Mesenchymal stem cell (in vitro differentiated cells and primary cell): Measurements from ENCODE around the gene PRKD2.

Experiments
- DNase-seq: peaks from one replicate; pipeline ENCODE4 v3.0.0-alpha.2; 2013
- H2AFZ ChIP-seq: one replicate; pipeline ENCODE4 v1.6.1; 2013; ENCODE audit warnings: low read depth, mild to moderate bottlenecking, control low read depth, inconsistent platforms, low read length, moderate library complexity
- H2AK5ac ChIP-seq: 2 replicates; pipeline ENCODE4 v1.6.1; 2013; ENCODE audit warnings: low read length, moderate library complexity, mild to moderate bottlenecking, inconsistent platforms; ENCODE audit not compliant: severe bottlenecking
- H2BK120ac ChIP-seq: one replicate; pipeline ENCODE4 v1.6.1; 2013; ENCODE audit warnings: low read depth, mild to moderate bottlenecking, inconsistent platforms, low read length, moderate library complexity
- H2BK12ac ChIP-seq, 2 experiments: one replicate each; pipeline ENCODE4 v1.6.1; 2013; ENCODE audit warnings: inconsistent platforms in 2 of 2, low read length in 2 of 2, mild to moderate bottlenecking in 2 of 2, moderate library complexity in 2 of 2, control low read depth in 1 of 2
- H2BK15ac ChIP-seq: one replicate; pipeline ENCODE4 v1.6.1; 2013; ENCODE audit warnings: mild to moderate bottlenecking, low read depth, inconsistent platforms; ENCODE audit not compliant: poor library complexity, severe bottlenecking
- H2BK5ac ChIP-seq: 2 replicates; pipeline ENCODE4 v1.6.1; 2013; ENCODE audit warnings: low read depth, mild to moderate bottlenecking, low read length, control low read depth, inconsistent platforms; ENCODE audit not compliant: poor library complexity, severe bottlenecking
- H3K14ac ChIP-seq, 2 experiments: one replicate each; pipeline ENCODE4 v1.6.1; 2013; ENCODE audit warnings: inconsistent platforms in 2 of 2, low read length in 2 of 2, control low read depth in 1 of 2, mild to moderate bottlenecking in 1 of 2, moderate library complexity in 1 of 2
- H3K18ac ChIP-seq, 2 experiments: one replicate each; pipeline ENCODE4 v1.6.1; 2013; ENCODE audit warnings: inconsistent platforms in 2 of 2, low read length in 2 of 2, control low read depth in 1 of 2, low read depth in 1 of 2, mild to moderate bottlenecking in 1 of 2
- H3K23ac ChIP-seq, 2 experiments: one replicate each; pipeline ENCODE4 v1.6.1; 2013; ENCODE audit warnings: inconsistent platforms in 2 of 2, low read length in 2 of 2, mild to moderate bottlenecking in 2 of 2, moderate library complexity in 2 of 2, control low read depth in 1 of 2
- H3K27ac ChIP-seq: 2 replicates; pipeline ENCODE4 v1.5.1; 2013; ENCODE audit warnings: mild to moderate bottlenecking, moderate library complexity, low read length, control low read depth, inconsistent platforms; ENCODE audit not compliant: poor library complexity, severe bottlenecking
- H3K27me3 ChIP-seq, 2 experiments: 2 replicates each; pipeline versions ENCODE4 v1.6.1 to v1.7.0; 2013; ENCODE audit warnings: low read length in 2 of 2, mild to moderate bottlenecking in 2 of 2, moderate library complexity in 2 of 2, control low read depth in 1 of 2, inconsistent platforms in 1 of 2; ENCODE audit not compliant: control insufficient read depth in 1 of 2, insufficient read depth in 1 of 2
- H3K36me3 ChIP-seq, 2 experiments: 2 replicates each; pipeline versions ENCODE4 v1.6.1 to v1.7.0; 2013; ENCODE audit warnings: low read length in 2 of 2, control low read depth in 1 of 2, inconsistent platforms in 1 of 2, low read depth in 1 of 2, mild to moderate bottlenecking in 1 of 2; ENCODE audit not compliant: insufficient read depth in 2 of 2, control insufficient read depth in 1 of 2
- H3K4ac ChIP-seq, 2 experiments: one replicate each; pipeline ENCODE4 v1.6.1; 2013; ENCODE audit warnings: inconsistent platforms in 2 of 2, low read length in 2 of 2, mild to moderate bottlenecking in 2 of 2, moderate library complexity in 2 of 2, control low read depth in 1 of 2, low read depth in 1 of 2
- H3K4me1 ChIP-seq: 2 replicates; pipeline ENCODE4 v1.6.1; 2013; ENCODE audit warnings: low read depth, low read length, control low read depth; ENCODE audit not compliant: control insufficient read depth, insufficient read depth
- H3K4me2 ChIP-seq: 2 replicates; pipeline ENCODE4 v1.6.1; 2013; ENCODE audit warnings: low read length, mild to moderate bottlenecking, inconsistent platforms; ENCODE audit not compliant: poor library complexity, severe bottlenecking
- H3K4me3 ChIP-seq, 2 experiments: 2 replicates each; pipeline versions ENCODE4 v1.5.1 to v1.7.0; 2013; ENCODE audit warnings: low read length in 2 of 2, mild to moderate bottlenecking in 2 of 2, control low read depth in 1 of 2, low read depth in 1 of 2; ENCODE audit not compliant: insufficient read depth in 1 of 2
- H3K79me1 ChIP-seq: replicated peaks from 2 replicates; pipeline ENCODE4 v1.6.1; 2013; ENCODE audit warnings: mild to moderate bottlenecking, control low read depth, low read length, inconsistent platforms; ENCODE audit not compliant: poor library complexity, severe bottlenecking
- H3K9ac ChIP-seq: 2 replicates; pipeline ENCODE4 v1.7.0; 2013; ENCODE audit warnings: mild to moderate bottlenecking, low read length, moderate library complexity
- H3K9me3 ChIP-seq: 2 replicates; pipeline ENCODE4 v1.7.0; 2013; ENCODE audit warnings: mild to moderate bottlenecking, low read length; ENCODE audit not compliant: control insufficient read depth
- H4K8ac ChIP-seq: one replicate; pipeline ENCODE4 v1.6.1; 2013; ENCODE audit warnings: inconsistent platforms, mild to moderate bottlenecking, low read length, moderate library complexity
- H4K91ac ChIP-seq: one replicate; pipeline ENCODE4 v1.6.1; 2013; ENCODE audit warnings: mild to moderate bottlenecking, low read length, inconsistent platforms
- WGBS: methylation state at CpG from one replicate; pipeline ENCODE4 v1.1.7; 2013; ENCODE audit warnings: mixed read lengths; 5-methylcytosine and 5-hydroxymethylcytosine counted together

PRKD2 gene

GRCh38 chr19:46733690-46734292, 16.9 kb upstream of the PRKD2 start:
- H3K36me3 ChIP-seq, result peaks cover 69 to 78% of the 10 kb centered on the region in 2 experiments
- DNase-seq, result no peak
- H3K18ac ChIP-seq, result no peak overlapping the region
- H3K4me3 ChIP-seq, result no peak overlapping the region
- peaks cover 43% of the 10 kb centered on the region for H3K4me1 ChIP-seq
- H3K79me1 ChIP-seq, result peaks cover 26% of the 10 kb centered on the region
- H4K8ac ChIP-seq, result no peak overlapping the region
- no peak overlapping the region for H2BK120ac ChIP-seq
- H3K9ac ChIP-seq, result no peak overlapping the region
- no peak overlapping the region for H2BK15ac ChIP-seq
- no peaks in the 10 kb centered on the region for H3K9me3 ChIP-seq
- no peaks in the 10 kb centered on the region for H3K27me3 ChIP-seq
- H2BK5ac ChIP-seq, result no peak overlapping the region
- no peak overlapping the region for H3K4ac ChIP-seq
- H2BK12ac ChIP-seq, result no peak overlapping the region
- no peak overlapping the region for H3K4me2 ChIP-seq
- no peak overlapping the region for H4K91ac ChIP-seq
- H3K27ac ChIP-seq, result peak overlapping the region; percentile 24
- H3K14ac ChIP-seq, result no peak overlapping the region
- H2AFZ ChIP-seq, result no peak overlapping the region
- H3K23ac ChIP-seq, result no peak overlapping the region
- H2AK5ac ChIP-seq, result no peak overlapping the region
- WGBS, result 89% methylated on average over 10 of the region's 11 CpGs

GRCh38 chr19:46732966-46733689, 16.2 kb upstream of the PRKD2 start:
- Histone ChIP-seq H3K27me3 (no peaks in the 10 kb centered on the region), H2BK12ac (peak overlapping the region in 1 of 2 experiments; percentile 34), H2BK15ac (no peak overlapping the region), H3K18ac (no peak overlapping the region), H2AK5ac (no peak overlapping the region), H3K27ac (peak overlapping the region; percentile 24), H3K4me3 (no peak overlapping the region), H3K4me2 (no peak overlapping the region), H3K4ac (no peak overlapping the region), H3K23ac (no peak overlapping the region), H4K8ac (no peak overlapping the region), H2AFZ (no peak overlapping the region), H3K36me3 (peaks cover 69 to 78% of the 10 kb centered on the region in 2 experiments), H4K91ac (peak overlapping the region; percentile 41), H3K14ac (no peak overlapping the region), H3K9ac (no peak overlapping the region), H3K4me1 (peaks cover 47% of the 10 kb centered on the region), H3K79me1 (peaks cover 26% of the 10 kb centered on the region), H2BK5ac (no peak overlapping the region), H3K9me3 (no peaks in the 10 kb centered on the region), H2BK120ac (no peak overlapping the region)
- 78% methylated on average over 22 of the region's 23 CpGs for WGBS
- peak; percentile 76 for DNase-seq

- Histone ChIP-seq H3K14ac (peak overlapping the region in 1 of 2 experiments; percentile 14), H3K18ac (no peak overlapping the region), H3K4ac (no peak overlapping the region), H3K4me1 (peaks cover 48% of the 10 kb centered on the region), H3K27me3 (no peaks in the 10 kb centered on the region), H2AK5ac (no peak overlapping the region), H4K8ac (no peak overlapping the region), H4K91ac (no peak overlapping the region), H2BK12ac (no peak overlapping the region), H2BK5ac (no peak overlapping the region), H3K36me3 (peaks cover 69 to 77% of the 10 kb centered on the region in 2 experiments), H2AFZ (no peak overlapping the region), H3K27ac (peak overlapping the region; percentile 4), H3K79me1 (peaks cover 27% of the 10 kb centered on the region), H2BK15ac (no peak overlapping the region), H3K4me3 (no peak overlapping the region), H3K4me2 (no peak overlapping the region), H3K9me3 (no peaks in the 10 kb centered on the region), H3K9ac (no peak overlapping the region), H2BK120ac (no peak overlapping the region), H3K23ac (no peak overlapping the region)
- no peak for DNase-seq
- 92% methylated on average over 28 of the region's 28 CpGs for WGBS
Observed at GRCh38 chr19:46732172-46732938, 15.4 kb upstream of the PRKD2 start.

DNA sequence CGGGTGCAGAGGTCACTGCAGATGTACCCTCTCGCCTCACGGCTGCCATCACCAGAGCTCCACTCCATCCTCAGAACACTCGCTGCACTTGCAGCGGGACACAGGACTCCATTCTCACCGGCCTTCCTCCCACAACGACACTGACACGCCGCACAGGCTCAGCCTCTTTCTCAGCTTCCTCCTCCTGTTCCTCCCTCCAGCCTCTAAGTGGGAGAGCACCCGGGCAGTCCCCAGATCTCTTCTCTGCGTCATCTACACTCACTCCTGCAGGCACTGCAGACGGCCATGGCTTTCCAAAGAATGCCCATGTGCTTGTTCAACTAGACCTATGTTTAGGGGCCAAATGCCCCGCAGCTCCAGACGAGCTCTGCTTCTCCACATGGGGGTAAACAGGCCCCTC, 14.7 kb upstream of the PRKD2 start:
- Histone ChIP-seq H2AFZ (no peak overlapping the region), H4K91ac (no peak overlapping the region), H3K18ac (peak overlapping the region in 1 of 2 experiments; percentile 58), H3K23ac (peak overlapping the region in 1 of 2 experiments; percentile 51), H2BK5ac (no peak overlapping the region), H3K4me3 (no peak overlapping the region), H3K4me1 (peaks cover 54% of the 10 kb centered on the region), H2BK12ac (no peak overlapping the region), H3K27me3 (no peaks in the 10 kb centered on the region), H3K36me3 (peaks cover 69 to 77% of the 10 kb centered on the region in 2 experiments), H3K79me1 (peaks cover 29% of the 10 kb centered on the region), H2BK15ac (no peak overlapping the region), H4K8ac (no peak overlapping the region), H3K4ac (no peak overlapping the region), H3K9me3 (no peaks in the 10 kb centered on the region), H2AK5ac (no peak overlapping the region), H3K9ac (no peak overlapping the region), H3K4me2 (no peak overlapping the region), H2BK120ac (no peak overlapping the region), H3K27ac (no peak overlapping the region), H3K14ac (no peak overlapping the region)
- DNase-seq, result peak; percentile 45
- WGBS, result 80% methylated on average over 14 of the region's 14 CpGs
